Smooth muscle cell (in vitro differentiated cells): Measurements from ENCODE around the gene RIOK2. TPM values are rescaled to one million over a fixed set of nuclear protein-coding genes. Genes with fewer than 3 reads are reported as not detected.

Experiments
- DNase-seq: peaks from one replicate; lab custom pipeline; 2025; ENCODE audit not compliant: unreplicated experiment; lab: John Stamatoyannopoulos, UW
- H2AFZ ChIP-seq: fragments of 200-600 bp; sonication (generic); 2 replicates; pipeline ENCODE4 v1.6.0; 2016; ENCODE audit warnings: antibody characterized with exemption, low read depth, mild to moderate bottlenecking
- H3F3A ChIP-seq: fragments of 200-600 bp; sonication (generic); 2 replicates; pipeline ENCODE4 v1.6.0; 2017; ENCODE audit warnings: antibody characterized with exemption, low read depth
- H3K27ac ChIP-seq: fragments of 200-600 bp; sonication (generic); 2 replicates; pipeline ENCODE4 v1.5.1; 2016; ENCODE audit warnings: low read depth, mild to moderate bottlenecking
- H3K27me3 ChIP-seq: fragments of 200-600 bp; sonication (generic); 2 replicates; pipeline ENCODE4 v1.6.1; 2016; ENCODE audit warnings: low read depth, mild to moderate bottlenecking
- H3K36me3 ChIP-seq: fragments of 200-600 bp; sonication (generic); 2 replicates; pipeline ENCODE4 v1.5.1; 2016; ENCODE audit warnings: low read depth
- H3K4me1 ChIP-seq: fragments of 200-600 bp; sonication (generic); 2 replicates; pipeline ENCODE4 v1.5.1; 2016; ENCODE audit warnings: low read depth
- H3K4me2 ChIP-seq: fragments of 200-600 bp; sonication (generic); 2 replicates; pipeline ENCODE4 v1.6.0; 2016; ENCODE audit warnings: mild to moderate bottlenecking
- H3K4me3 ChIP-seq: fragments of 200-600 bp; sonication (generic); 2 replicates; pipeline ENCODE4 v1.5.1; 2016; ENCODE audit warnings: mild to moderate bottlenecking
- H3K79me2 ChIP-seq: fragments of 200-600 bp; sonication (generic); 2 replicates; pipeline ENCODE4 v1.6.0; 2016; ENCODE audit warnings: low read depth, mild to moderate bottlenecking
- H3K9ac ChIP-seq: fragments of 200-600 bp; sonication (generic); 2 replicates; pipeline ENCODE4 v1.6.0; 2016; ENCODE audit warnings: low read depth
- H3K9me3 ChIP-seq: fragments of 200-600 bp; sonication (generic); replicated peaks from 2 replicates; pipeline ENCODE4 v1.5.1; 2016; ENCODE audit warnings: low read depth
- H4K20me1 ChIP-seq: fragments of 200-600 bp; sonication (generic); 2 replicates; pipeline ENCODE4 v1.6.0; 2016; ENCODE audit warnings: low read depth
- CTCF ChIP-seq: fragments of 200-600 bp; sonication (generic); IDR thresholded peaks from 2 replicates; pipeline ENCODE4 v1.5.1; 2017; ENCODE audit warnings: borderline replicate concordance, mild to moderate bottlenecking, antibody characterized with exemption; ENCODE audit not compliant: insufficient read depth, poor library complexity, severe bottlenecking
- WGBS: methylation state at CpG from one replicate; pipeline ENCODE4 v1.1.7; 2016; ENCODE audit warnings: low lambda C conversion rate; 5-methylcytosine and 5-hydroxymethylcytosine counted together
- polyA plus RNA-seq: library from polyadenylated mRNA; unstranded; fragments of >200 nt; fragmentation: Nextera tagmentation; extraction: Ambion mirVana; gene quantifications from 2 replicates; pipeline ENCODE4 v1.2.1, GENCODE V29; 2016
- total RNA-seq: library from RNA; depleted of rRNA; stranded (reverse); fragments of >200 nt; gene quantifications from 2 replicates; pipeline ENCODE4 v1.2.3, GENCODE V29; 2014

The RIOK2 gene
- total and polyA plus RNA-seq, 2 experiments from 2014 or later = 34.3 to 45.6 TPM

DNA sequence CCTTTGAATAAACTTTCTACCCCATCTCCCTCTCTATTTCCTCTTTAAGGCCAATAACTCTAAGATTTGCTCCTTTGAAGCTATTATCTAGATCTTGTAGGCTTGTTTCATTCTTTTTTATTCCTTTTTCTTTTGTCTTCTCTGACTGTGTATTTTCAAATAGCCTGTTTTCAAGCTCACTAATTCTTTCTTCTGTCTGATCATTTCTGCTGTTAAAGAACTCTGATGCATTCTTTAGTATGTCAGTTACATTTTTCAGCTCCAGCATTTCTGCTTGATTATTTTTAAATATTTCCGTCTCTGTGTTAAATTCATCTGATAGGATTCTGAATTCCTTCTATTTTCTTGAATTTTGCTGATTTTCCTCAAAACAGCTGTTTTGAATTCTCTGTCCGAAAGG is 25.4 kb downstream of the RIOK2 start:
- H3K4me2 ChIP-seq = no peak overlapping the region
- no peak for TF ChIP-seq CTCF
- H4K20me1 ChIP-seq = peaks cover 8% of the 10 kb centered on the region
- no peaks in the 10 kb centered on the region for H3K4me1 ChIP-seq
- no peaks in the 10 kb centered on the region for H3F3A ChIP-seq
- H2AFZ ChIP-seq = no peak overlapping the region
- no peaks in the 10 kb centered on the region for H3K27me3 ChIP-seq
- H3K36me3 ChIP-seq = peaks cover 5% of the 10 kb centered on the region
- no peak overlapping the region for H3K27ac ChIP-seq
- H3K9ac ChIP-seq = no peak overlapping the region
- no peak for DNase-seq
- WGBS = 96% methylated on average over 2 of the region's 2 CpGs
- H3K9me3 ChIP-seq = peaks cover 17% of the 10 kb centered on the region
- H3K4me3 ChIP-seq = no peak overlapping the region
- H3K79me2 ChIP-seq = no peaks in the 10 kb centered on the region

GRCh38 chr5:97151370-97151769 is 31.7 kb downstream of the RIOK2 start:
- Histone ChIP-seq H3K4me1 (peaks cover 17% of the 10 kb centered on the region), H3K27ac (no peak overlapping the region), H2AFZ (no peak overlapping the region), H3K9ac (no peak overlapping the region), H3K79me2 (no peaks in the 10 kb centered on the region), H3K4me2 (no peak overlapping the region), H3K36me3 (no peaks in the 10 kb centered on the region), H3F3A (no peaks in the 10 kb centered on the region), H3K9me3 (no peaks in the 10 kb centered on the region), H4K20me1 (no peaks in the 10 kb centered on the region), H3K4me3 (no peak overlapping the region), H3K27me3 (no peaks in the 10 kb centered on the region)
- DNase-seq = no peak
- WGBS = 92% methylated on average over 3 of the region's 3 CpGs
- no peak for TF ChIP-seq CTCF

DNA sequence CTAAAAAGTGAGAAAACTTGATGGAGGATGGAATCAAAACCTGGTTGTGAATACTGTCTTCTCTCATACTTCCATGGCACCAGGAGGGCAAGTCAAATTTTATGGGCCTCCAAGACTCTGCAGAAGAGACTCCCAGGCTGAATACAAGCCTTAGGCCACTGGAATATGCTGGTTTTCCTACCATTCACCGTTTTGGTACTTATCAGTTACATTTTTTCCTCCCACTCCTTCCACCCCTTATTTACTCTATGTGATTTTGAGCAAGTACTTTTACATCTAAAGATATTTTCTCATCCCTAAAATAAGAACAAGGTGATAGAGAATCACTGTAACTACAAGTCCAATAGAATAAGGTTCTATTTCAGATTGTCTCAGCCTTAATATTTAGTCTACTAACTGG is 32.6 kb downstream of the RIOK2 start:
- H3K9me3 ChIP-seq = no peaks in the 10 kb centered on the region
- no peak overlapping the region for H3K27ac ChIP-seq
- H3K4me1 ChIP-seq = peaks cover 17% of the 10 kb centered on the region
- H3K27me3 ChIP-seq = no peaks in the 10 kb centered on the region
- no peaks in the 10 kb centered on the region for H4K20me1 ChIP-seq
- no peak overlapping the region for H3K4me3 ChIP-seq
- H3K36me3 ChIP-seq = no peaks in the 10 kb centered on the region
- no peaks in the 10 kb centered on the region for H3F3A ChIP-seq
- H3K9ac ChIP-seq = no peak overlapping the region
- 52% methylated on average over 1 of the region's 1 CpG for WGBS
- no peak overlapping the region for H2AFZ ChIP-seq
- no peak for TF ChIP-seq CTCF
- no peaks in the 10 kb centered on the region for H3K79me2 ChIP-seq
- DNase-seq = no peak
- no peak overlapping the region for H3K4me2 ChIP-seq

- Histone ChIP-seq H3F3A (no peaks in the 10 kb centered on the region), H2AFZ (no peak overlapping the region)
- WGBS = 80% methylated on average over 2 of the region's 2 CpGs
Observed at GRCh38 chr5:97149709-97150108, 33.3 kb downstream of the RIOK2 start.

More at GRCh38 chr5:97149709-97150108, 33.3 kb downstream of the RIOK2 start:
- TF ChIP-seq CTCF = no peak
- H3K4me3 ChIP-seq = no peak overlapping the region
- H3K4me1 ChIP-seq = peaks cover 17% of the 10 kb centered on the region
- no peak overlapping the region for H3K27ac ChIP-seq
- no peak overlapping the region for H3K9ac ChIP-seq
- H4K20me1 ChIP-seq = no peaks in the 10 kb centered on the region
- no peaks in the 10 kb centered on the region for H3K27me3 ChIP-seq
- H3K36me3 ChIP-seq = no peaks in the 10 kb centered on the region
- no peaks in the 10 kb centered on the region for H3K9me3 ChIP-seq
- no peak overlapping the region for H3K4me2 ChIP-seq
- no peaks in the 10 kb centered on the region for H3K79me2 ChIP-seq
- DNase-seq = no peak
